ENCODE results near the gene ICE1.

- no peak for TF ChIP-seq MXI1 (IDR thresholded peaks at IDR 0.05; ENCODE audit: borderline replicate concordance, low read depth, low read length)
- TF ChIP-seq CTCF (conservative IDR thresholded peaks at IDR 0.05; ENCODE audit: low read depth, low read length), result no peak
- no peak for TF ChIP-seq POLR2A (IDR thresholded peaks at IDR 0.05; ENCODE audit: low read depth, low read length)
- no peak for TF ChIP-seq RAD21 (IDR thresholded peaks at IDR 0.05; ENCODE audit: low read length)
Measured at GRCh38 chr5:5486122-5486521, 63.6 kb downstream of the ICE1 start.
